ENCODE data around the gene IFT25.
"Not testable (repeated sequence)": the region's sequence is repeated elsewhere in the genome, so short reads cannot be mapped to it uniquely, and the experiment has no call there.

DNA sequence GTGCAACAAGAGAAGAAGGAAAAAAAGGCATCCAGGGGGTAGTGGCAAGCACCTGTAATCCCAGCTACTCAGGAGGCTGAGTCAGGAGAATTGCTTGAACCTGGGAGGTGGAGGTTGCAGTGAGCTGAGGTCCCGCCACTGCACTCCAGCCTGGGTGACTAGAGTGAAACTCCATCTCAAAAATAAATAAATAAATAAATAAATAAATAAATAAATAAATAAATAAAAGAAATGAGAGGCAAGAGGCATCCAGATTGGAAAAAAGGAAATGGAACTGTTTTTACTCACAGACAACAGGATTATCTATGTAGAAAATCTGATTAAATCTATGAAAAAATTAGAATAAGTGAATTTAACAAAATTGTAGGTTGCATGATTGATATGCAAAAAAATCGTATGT, 49.0 kb upstream of the IFT25 start:
- TF ChIP-seq EZH2 (IDR thresholded peaks at IDR 0.05; ENCODE audit: low read depth, unreplicated experiment); ZNF114 (CRISPR knock-in tag; IDR thresholded peaks at IDR 0.05); POLR2AphosphoS5 (IDR thresholded peaks at IDR 0.05; ENCODE audit: low read depth); CREB1 (CRISPR knock-in tag; IDR thresholded peaks at IDR 0.05; ENCODE audit: low read depth); JUNB (IDR thresholded peaks at IDR 0.05; ENCODE audit: unreplicated experiment); EZH2phosphoT487 (IDR thresholded peaks at IDR 0.05; ENCODE audit: unreplicated experiment); NANOG (IDR thresholded peaks at IDR 0.05; ENCODE audit: borderline replicate concordance); ZNF462 (CRISPR knock-in tag; IDR thresholded peaks at IDR 0.05); ETS1 (IDR thresholded peaks at IDR 0.05): not testable (repeated sequence)
- TF ChIP-seq, protein P1, sequence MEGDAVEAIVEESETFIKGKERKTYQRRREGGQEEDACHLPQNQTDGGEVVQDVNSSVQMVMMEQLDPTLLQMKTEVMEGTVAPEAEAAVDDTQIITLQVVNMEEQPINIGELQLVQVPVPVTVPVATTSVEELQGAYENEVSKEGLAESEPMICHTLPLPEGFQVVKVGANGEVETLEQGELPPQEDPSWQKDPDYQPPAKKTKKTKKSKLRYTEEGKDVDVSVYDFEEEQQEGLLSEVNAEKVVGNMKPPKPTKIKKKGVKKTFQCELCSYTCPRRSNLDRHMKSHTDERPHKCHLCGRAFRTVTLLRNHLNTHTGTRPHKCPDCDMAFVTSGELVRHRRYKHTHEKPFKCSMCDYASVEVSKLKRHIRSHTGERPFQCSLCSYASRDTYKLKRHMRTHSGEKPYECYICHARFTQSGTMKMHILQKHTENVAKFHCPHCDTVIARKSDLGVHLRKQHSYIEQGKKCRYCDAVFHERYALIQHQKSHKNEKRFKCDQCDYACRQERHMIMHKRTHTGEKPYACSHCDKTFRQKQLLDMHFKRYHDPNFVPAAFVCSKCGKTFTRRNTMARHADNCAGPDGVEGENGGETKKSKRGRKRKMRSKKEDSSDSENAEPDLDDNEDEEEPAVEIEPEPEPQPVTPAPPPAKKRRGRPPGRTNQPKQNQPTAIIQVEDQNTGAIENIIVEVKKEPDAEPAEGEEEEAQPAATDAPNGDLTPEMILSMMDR (conservative IDR thresholded peaks at IDR 0.05; ENCODE audit: low read depth in 2 of 2) = not testable (repeated sequence)
- TF ChIP-seq, protein P2, sequence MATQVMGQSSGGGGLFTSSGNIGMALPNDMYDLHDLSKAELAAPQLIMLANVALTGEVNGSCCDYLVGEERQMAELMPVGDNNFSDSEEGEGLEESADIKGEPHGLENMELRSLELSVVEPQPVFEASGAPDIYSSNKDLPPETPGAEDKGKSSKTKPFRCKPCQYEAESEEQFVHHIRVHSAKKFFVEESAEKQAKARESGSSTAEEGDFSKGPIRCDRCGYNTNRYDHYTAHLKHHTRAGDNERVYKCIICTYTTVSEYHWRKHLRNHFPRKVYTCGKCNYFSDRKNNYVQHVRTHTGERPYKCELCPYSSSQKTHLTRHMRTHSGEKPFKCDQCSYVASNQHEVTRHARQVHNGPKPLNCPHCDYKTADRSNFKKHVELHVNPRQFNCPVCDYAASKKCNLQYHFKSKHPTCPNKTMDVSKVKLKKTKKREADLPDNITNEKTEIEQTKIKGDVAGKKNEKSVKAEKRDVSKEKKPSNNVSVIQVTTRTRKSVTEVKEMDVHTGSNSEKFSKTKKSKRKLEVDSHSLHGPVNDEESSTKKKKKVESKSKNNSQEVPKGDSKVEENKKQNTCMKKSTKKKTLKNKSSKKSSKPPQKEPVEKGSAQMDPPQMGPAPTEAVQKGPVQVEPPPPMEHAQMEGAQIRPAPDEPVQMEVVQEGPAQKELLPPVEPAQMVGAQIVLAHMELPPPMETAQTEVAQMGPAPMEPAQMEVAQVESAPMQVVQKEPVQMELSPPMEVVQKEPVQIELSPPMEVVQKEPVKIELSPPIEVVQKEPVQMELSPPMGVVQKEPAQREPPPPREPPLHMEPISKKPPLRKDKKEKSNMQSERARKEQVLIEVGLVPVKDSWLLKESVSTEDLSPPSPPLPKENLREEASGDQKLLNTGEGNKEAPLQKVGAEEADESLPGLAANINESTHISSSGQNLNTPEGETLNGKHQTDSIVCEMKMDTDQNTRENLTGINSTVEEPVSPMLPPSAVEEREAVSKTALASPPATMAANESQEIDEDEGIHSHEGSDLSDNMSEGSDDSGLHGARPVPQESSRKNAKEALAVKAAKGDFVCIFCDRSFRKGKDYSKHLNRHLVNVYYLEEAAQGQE (IDR thresholded peaks at IDR 0.05; ENCODE audit: unreplicated experiment) = not testable (repeated sequence)

Data from GM23338 (cell line).